GM12872 (cell line): ENCODE measurements around the gene BICDL2.

Source experiments
- CTCF ChIP-seq: IDR thresholded peaks from 3 replicates; pipeline ENCODE4 v1.5.1; 2011; ENCODE audit warnings: low read depth, mild to moderate bottlenecking, low read length, moderate library complexity; ENCODE audit not compliant: insufficient read depth

BICDL2 gene

GRCh38 chr16:2981177-2981898 is 55.4 kb downstream of the BICDL2 start:
- TF ChIP-seq CTCF, result no peak

GRCh38 chr16:2980227-2981176 is 56.2 kb downstream of the BICDL2 start, which contains the start of gene PKMYT1:
TSS of gene PKMYT1 (minus strand) at chr16:2980446. CDS start at chr16:2979657, 789 bp downstream.
- TF ChIP-seq CTCF, result no peak

GRCh38 chr16:2979669-2980226 is 57.0 kb downstream of the BICDL2 start:
- TF ChIP-seq CTCF, result no peak
